DOHH2 (cell line): ENCODE results near the gene PAQR9.
"Not testable (repeated sequence)": the region's sequence is repeated elsewhere in the genome, so short reads cannot be mapped to it uniquely, and the experiment has no call there.

ENCODE experiments used
- H3F3A ChIP-seq: fragments of 200-600 bp; sonication (generic), shearing (Covaris generic); 2 replicates; pipeline ENCODE4 v1.6.0; 2016; ENCODE audit warnings: antibody characterized with exemption, mild to moderate bottlenecking; ENCODE audit not compliant: control insufficient read depth, insufficient read depth
- H3K27ac ChIP-seq: fragments of 200-600 bp; sonication (generic); 2 replicates; pipeline ENCODE4 v1.5.1; 2014; ENCODE audit warnings: low read depth, mild to moderate bottlenecking, low read length, moderate library complexity
- H3K27me3 ChIP-seq: fragments of 200-600 bp; sonication (generic); 2 replicates; pipeline ENCODE4 v1.6.1; 2014; ENCODE audit warnings: mild to moderate bottlenecking, low read length, mixed read lengths; ENCODE audit not compliant: control insufficient read depth
- H3K36me3 ChIP-seq: fragments of 200-600 bp; sonication (generic); 2 replicates; pipeline ENCODE4 v1.6.1; 2014; ENCODE audit warnings: mild to moderate bottlenecking, low read length, moderate library complexity, mixed read lengths; ENCODE audit not compliant: control insufficient read depth
- H3K4me1 ChIP-seq: fragments of 200-600 bp; sonication (generic); 2 replicates; pipeline ENCODE4 v1.6.1; 2014; ENCODE audit warnings: mild to moderate bottlenecking, low read length, mixed read lengths; ENCODE audit not compliant: control insufficient read depth
- H3K4me2 ChIP-seq: fragments of 200-600 bp; sonication (generic); 2 replicates; pipeline ENCODE4 v1.6.0; 2014; ENCODE audit warnings: mild to moderate bottlenecking, low read length, moderate library complexity
- H3K4me3 ChIP-seq: fragments of 200-600 bp; sonication (generic); 2 replicates; pipeline ENCODE4 v1.5.1; 2014; ENCODE audit warnings: mild to moderate bottlenecking, low read length, mixed read lengths
- H3K79me2 ChIP-seq: fragments of 200-600 bp; sonication (generic); 2 replicates; pipeline ENCODE4 v1.6.1; 2014; ENCODE audit warnings: mild to moderate bottlenecking, low read length, mixed read lengths; ENCODE audit not compliant: control insufficient read depth
- H3K9me2 ChIP-seq: fragments of 200-600 bp; sonication (generic); replicated peaks from 2 replicates; pipeline ENCODE4 v1.6.1; 2014; ENCODE audit warnings: mild to moderate bottlenecking, low read length, mixed read lengths; ENCODE audit not compliant: control insufficient read depth
- H3K9me3 ChIP-seq: fragments of 200-600 bp; sonication (generic); 2 replicates; pipeline ENCODE4 v1.6.1; 2014; ENCODE audit warnings: antibody characterized with exemption, low read length, mixed read lengths; ENCODE audit not compliant: control insufficient read depth, insufficient read depth
- H4K20me1 ChIP-seq: fragments of 200-600 bp; sonication (generic); 2 replicates; pipeline ENCODE4 v1.6.0; 2014; ENCODE audit warnings: low read depth, mild to moderate bottlenecking, antibody characterized with exemption, low read length, moderate library complexity; ENCODE audit not compliant: control insufficient read depth, insufficient read depth
- EZH2phosphoT487 ChIP-seq: fragments of 200-600 bp; sonication (generic); IDR thresholded peaks from 2 replicates; pipeline ENCODE4 v1.6.1; 2017; ENCODE audit warnings: borderline replicate concordance, mild to moderate bottlenecking, antibody characterized with exemption, low read length, moderate library complexity, mixed read lengths
- TF ChIP-seq, protein P1 (sequence below): fragments of 200-600 bp; sonication (generic); IDR thresholded peaks from one replicate; pipeline ENCODE4 v1.5.1; 2014; ENCODE audit warnings: antibody characterized with exemption, mild to moderate bottlenecking, low read depth, low read length; ENCODE audit not compliant: poor library complexity, severe bottlenecking

The PAQR9 gene

DNA sequence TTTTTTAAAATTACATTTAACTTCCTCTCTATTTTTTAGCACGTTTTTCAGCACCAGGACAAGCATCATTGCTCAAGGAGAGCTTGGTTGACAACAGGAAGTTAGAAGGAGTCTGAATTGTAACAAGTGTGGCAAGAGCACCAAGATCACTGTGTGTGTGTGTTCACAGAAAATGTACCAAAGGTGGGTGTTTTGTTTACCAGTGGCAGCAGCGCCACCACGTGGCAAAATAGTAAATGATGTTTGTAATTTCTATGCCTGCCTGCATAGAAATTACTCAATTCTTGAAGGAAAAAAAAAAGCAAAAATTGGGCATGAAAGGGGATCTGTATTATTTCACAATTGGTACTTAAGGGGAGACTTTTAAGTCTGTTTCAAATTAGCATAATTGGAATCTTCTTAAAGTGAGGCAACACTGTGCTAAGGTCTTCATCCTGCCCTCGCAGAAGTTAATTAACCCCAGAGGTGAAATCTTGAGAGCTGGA lies 30.5 kb upstream of the PAQR9 start:
- H3K9me3 ChIP-seq = no peaks in the 10 kb centered on the region
- no peaks in the 10 kb centered on the region for H3K9me2 ChIP-seq
- H3F3A ChIP-seq = no peaks in the 10 kb centered on the region
- no peaks in the 10 kb centered on the region for H4K20me1 ChIP-seq
- TF ChIP-seq, protein P1, sequence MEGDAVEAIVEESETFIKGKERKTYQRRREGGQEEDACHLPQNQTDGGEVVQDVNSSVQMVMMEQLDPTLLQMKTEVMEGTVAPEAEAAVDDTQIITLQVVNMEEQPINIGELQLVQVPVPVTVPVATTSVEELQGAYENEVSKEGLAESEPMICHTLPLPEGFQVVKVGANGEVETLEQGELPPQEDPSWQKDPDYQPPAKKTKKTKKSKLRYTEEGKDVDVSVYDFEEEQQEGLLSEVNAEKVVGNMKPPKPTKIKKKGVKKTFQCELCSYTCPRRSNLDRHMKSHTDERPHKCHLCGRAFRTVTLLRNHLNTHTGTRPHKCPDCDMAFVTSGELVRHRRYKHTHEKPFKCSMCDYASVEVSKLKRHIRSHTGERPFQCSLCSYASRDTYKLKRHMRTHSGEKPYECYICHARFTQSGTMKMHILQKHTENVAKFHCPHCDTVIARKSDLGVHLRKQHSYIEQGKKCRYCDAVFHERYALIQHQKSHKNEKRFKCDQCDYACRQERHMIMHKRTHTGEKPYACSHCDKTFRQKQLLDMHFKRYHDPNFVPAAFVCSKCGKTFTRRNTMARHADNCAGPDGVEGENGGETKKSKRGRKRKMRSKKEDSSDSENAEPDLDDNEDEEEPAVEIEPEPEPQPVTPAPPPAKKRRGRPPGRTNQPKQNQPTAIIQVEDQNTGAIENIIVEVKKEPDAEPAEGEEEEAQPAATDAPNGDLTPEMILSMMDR = peak; percentile 83
- no peak for TF ChIP-seq EZH2phosphoT487
- no peaks in the 10 kb centered on the region for H3K27me3 ChIP-seq
- no peak overlapping the region for H3K27ac ChIP-seq
- peaks cover 3% of the 10 kb centered on the region for H3K4me1 ChIP-seq
- no peak overlapping the region for H3K4me2 ChIP-seq
- H3K79me2 ChIP-seq = no peaks in the 10 kb centered on the region
- no peak overlapping the region for H3K4me3 ChIP-seq
- H3K36me3 ChIP-seq = no peaks in the 10 kb centered on the region

DNA sequence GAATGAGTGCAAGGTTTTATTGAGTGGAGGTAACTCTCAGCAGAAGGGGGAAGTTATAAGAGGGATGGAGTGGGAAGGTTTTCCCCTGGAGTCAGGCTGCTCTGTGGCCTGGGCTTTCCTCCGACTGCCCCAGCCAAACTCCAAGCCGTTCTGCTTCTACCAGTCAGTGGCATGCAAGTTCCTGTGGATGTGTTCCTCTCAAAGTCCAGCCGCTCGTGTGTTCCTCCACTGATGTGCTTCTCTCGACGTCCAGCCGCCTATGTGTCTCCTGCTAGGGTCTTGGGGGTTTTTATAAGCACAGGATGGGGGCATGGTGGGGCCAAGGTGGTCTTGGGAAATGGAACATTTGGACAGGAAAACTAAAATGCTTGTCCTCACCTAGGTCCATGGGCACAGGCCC lies 28.8 kb upstream of the PAQR9 start:
- H3K27me3 ChIP-seq = no peaks in the 10 kb centered on the region
- H3K79me2 ChIP-seq = no peaks in the 10 kb centered on the region
- no peak overlapping the region for H3K27ac ChIP-seq
- peaks cover 3% of the 10 kb centered on the region for H3K4me1 ChIP-seq
- H3K9me2 ChIP-seq = no peaks in the 10 kb centered on the region
- H3K4me2 ChIP-seq = no peak overlapping the region
- H3K9me3 ChIP-seq = no peaks in the 10 kb centered on the region
- no peaks in the 10 kb centered on the region for H3K36me3 ChIP-seq
- H3F3A ChIP-seq = no peaks in the 10 kb centered on the region
- H3K4me3 ChIP-seq = no peak overlapping the region
- TF ChIP-seq EZH2phosphoT487 = no peak
- TF ChIP-seq, protein P1 = no peak
- H4K20me1 ChIP-seq = no peaks in the 10 kb centered on the region

DNA sequence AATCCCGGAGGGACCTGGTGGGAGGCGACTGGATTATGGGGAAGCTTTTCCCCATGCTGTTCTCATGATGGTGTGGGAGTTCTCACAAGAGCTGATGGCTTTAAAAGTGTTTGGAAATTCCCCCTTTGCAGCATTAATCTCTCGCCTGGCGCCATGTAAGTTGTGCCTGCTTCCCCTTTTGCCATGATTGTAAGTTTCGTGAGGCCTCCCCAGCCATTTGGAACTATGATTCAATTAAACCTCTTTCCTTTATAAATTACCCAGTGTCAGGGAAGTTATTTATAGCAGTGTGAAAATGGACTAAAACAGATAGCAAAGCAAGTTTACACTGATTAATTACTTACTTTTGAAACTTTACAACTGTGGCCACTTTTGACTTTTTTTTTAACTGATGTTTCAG lies 27.2 kb upstream of the PAQR9 start:
- H3F3A ChIP-seq = no peaks in the 10 kb centered on the region
- H4K20me1 ChIP-seq = no peaks in the 10 kb centered on the region
- H3K27me3 ChIP-seq = no peaks in the 10 kb centered on the region
- no peaks in the 10 kb centered on the region for H3K9me2 ChIP-seq
- H3K4me3 ChIP-seq = no peak overlapping the region
- TF ChIP-seq, protein P1 = no peak
- TF ChIP-seq EZH2phosphoT487 = no peak
- peaks cover 3% of the 10 kb centered on the region for H3K4me1 ChIP-seq
- no peak overlapping the region for H3K4me2 ChIP-seq
- no peaks in the 10 kb centered on the region for H3K9me3 ChIP-seq
- no peaks in the 10 kb centered on the region for H3K36me3 ChIP-seq
- no peak overlapping the region for H3K27ac ChIP-seq
- no peaks in the 10 kb centered on the region for H3K79me2 ChIP-seq

DNA sequence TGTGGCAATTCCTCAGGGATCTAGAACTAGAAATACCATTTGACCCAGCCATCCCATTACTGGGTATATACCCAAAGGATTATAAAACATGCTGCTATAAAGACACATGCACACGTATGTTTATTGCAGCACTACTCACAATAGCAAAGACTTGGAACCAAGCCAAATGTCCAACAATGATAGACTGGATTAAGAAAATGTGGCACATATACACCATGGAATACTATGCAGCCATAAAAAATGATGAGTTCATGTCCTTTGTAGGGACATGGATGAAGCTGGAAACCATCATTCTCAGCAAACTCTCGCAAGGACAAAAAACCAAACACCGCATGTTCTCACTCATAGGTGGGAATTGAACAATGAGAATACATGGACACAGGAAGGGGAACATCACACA lies 25.4 kb upstream of the PAQR9 start:
- H3K9me2 ChIP-seq, H3K27ac ChIP-seq, H3K4me3 ChIP-seq, H3F3A ChIP-seq, H4K20me1 ChIP-seq, H3K36me3 ChIP-seq, H3K27me3 ChIP-seq, H3K9me3 ChIP-seq, H3K79me2 ChIP-seq, H3K4me2 ChIP-seq, H3K4me1 ChIP-seq: not testable (repeated sequence)

DNA sequence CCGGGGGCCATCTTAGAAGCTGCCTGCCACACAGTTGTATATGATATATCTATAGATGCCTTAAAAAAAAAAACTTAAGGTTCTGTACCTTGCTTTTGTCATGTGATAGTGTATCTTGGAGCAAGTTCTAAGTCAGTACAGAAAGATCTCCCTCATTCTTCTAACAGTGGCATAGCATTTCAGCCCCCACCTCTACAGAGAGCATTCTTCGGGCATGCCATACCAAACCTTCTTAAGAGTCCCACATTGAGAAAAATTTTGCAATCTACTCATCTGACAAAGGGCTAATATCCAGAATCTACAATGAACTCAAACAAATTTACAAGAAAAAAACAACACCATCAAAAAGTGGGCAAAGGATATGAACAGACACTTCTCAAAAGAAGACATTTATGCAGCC lies 24.7 kb upstream of the PAQR9 start:
- not testable (repeated sequence) for H3K4me3 ChIP-seq, H3F3A ChIP-seq, H3K4me1 ChIP-seq, H3K27ac ChIP-seq, H3K36me3 ChIP-seq, H3K4me2 ChIP-seq, H3K9me2 ChIP-seq, H4K20me1 ChIP-seq, H3K9me3 ChIP-seq, H3K27me3 ChIP-seq, H3K79me2 ChIP-seq
